HG03103 (cell line): ENCODE measurements around the gene MAOA.
A peak's percentile ranks its signal among the peaks of the same experiment; 100 is the strongest.
"Not testable (repeated sequence)": the region's sequence is repeated elsewhere in the genome, so short reads cannot be mapped to it uniquely, and the experiment has no call there.

Experiments
- ATAC-seq: cut with Tn5 transposase; IDR thresholded peaks from one replicate; pipeline ENCODE4 v1.9.1; 2021; ENCODE audit warnings: low read depth; ENCODE audit not compliant: unreplicated experiment

MAOA gene

DNA sequence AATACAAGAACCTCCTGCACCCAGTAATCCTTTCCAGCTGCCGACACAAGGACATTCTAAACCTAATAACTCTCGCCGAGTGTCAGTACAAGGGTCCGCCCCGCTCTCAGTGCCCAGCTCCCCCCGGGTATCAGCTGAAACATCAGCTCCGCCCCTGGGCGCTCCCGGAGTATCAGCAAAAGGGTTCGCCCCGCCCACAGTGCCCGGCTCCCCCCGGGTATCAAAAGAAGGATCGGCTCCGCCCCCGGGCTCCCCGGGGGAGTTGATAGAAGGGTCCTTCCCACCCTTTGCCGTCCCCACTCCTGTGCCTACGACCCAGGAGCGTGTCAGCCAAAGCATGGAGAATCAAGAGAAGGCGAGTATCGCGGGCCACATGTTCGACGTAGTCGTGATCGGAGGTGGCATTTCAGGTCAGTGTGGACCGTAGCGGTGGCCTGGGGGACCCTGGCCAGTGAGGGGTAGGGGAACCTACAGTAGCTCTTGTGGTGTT is at the start of gene MAOA:
MAOA (plus strand) TSS at position 295 of the 490 bp plus-strand sequence; CDS start at position 338, 43 bp downstream.
- ATAC-seq, result no peak

GRCh38 chrX:43612400-43612799 is 43.7 kb upstream of the MAOA start:
- ATAC-seq, result no peak

DNA sequence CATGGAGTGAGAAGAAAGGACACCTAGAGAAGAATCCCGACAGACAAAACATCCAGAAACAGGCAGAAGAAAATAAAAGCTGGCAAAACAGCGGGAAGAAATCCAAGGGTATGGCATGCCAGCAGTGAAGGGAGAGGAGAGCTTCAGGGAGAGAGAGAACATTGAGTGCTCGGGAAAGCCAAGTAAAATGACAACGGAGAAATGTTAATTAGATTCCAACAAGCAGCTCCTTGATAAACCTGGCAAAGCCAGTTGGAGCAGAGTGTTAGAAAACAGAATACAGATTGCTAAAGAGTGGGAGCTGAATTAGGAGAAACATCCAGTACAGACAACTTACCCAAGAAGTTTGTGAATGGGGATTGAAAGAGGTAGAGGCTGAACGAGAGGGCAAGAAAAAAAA is 40.4 kb upstream of the MAOA start:
- no peak for ATAC-seq

DNA sequence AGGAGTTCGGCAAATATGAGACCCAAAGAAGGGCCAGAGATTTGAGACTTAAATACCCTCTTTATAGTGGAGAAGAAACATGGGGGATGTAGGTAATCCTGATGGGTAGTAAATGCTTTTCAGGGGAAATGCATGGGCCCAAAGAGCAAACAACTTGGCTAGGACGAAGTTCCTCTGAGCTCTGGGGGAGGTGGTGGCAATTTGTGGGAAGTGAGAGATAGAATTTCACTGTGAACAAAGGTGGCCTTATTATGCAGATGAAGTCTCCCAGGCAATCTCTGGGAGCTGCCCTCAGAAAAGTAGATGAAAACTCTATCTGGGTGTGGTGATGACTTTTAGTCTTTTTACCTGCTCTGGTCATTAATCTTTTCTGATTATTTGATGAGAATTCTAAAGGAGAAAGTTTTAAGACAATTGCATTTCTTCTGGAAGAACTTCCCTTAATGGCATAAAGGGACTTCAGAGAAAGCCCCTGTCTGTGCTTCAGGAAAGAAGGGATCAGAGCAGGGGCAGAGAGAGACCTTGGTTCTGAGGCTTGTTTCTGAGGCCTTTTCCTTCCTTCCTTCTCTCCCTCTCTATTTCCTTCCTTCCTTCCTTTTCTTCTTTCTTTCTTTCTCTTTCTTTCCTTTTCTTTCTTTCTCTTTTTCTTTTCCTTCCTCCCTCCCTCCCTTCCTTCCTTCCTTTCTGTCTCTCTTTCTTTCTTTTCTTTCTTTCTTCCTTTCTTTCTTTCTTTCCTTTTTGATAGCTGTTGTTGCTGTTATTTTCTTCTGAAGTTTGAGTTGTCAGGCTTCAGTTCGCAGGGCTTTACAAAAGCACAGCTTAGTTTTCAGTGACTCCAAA is 37.5 kb upstream of the MAOA start:
- ATAC-seq, result no peak

GRCh38 chrX:43619861-43620260 is 36.2 kb upstream of the MAOA start:
- ATAC-seq, result not testable (repeated sequence)

GRCh38 chrX:43627147-43627546 is 29.0 kb upstream of the MAOA start:
- ATAC-seq, result no peak

DNA sequence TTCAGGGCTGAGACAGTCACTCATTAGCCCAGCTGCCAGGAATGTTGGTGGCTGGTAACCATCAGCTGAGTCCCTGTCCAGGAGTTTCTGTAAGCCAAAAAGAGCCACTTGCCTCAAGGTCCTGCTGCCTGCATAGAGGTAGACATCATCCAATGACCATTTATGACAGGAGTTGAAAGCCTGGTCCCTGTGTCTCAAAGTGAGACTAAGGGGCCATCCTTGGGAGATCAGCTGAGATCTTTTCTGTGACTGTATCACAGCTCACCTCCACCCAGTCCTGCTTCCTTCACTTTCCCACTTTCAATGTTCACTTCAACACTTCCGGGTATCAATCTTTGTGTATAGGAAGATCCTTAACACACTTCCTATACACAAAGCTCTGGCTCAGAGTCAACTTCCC is 28.4 kb upstream of the MAOA start:
- no peak for ATAC-seq

- no peak for ATAC-seq
These were observed 26.9 kb upstream of the MAOA start for GRCh38 chrX:43629229-43629628.

- ATAC-seq, result no peak
These were observed 24.3 kb upstream of the MAOA start for GRCh38 chrX:43631841-43632240.

- no peak for ATAC-seq
These were observed 23.0 kb upstream of the MAOA start for GRCh38 chrX:43633081-43633480.

DNA sequence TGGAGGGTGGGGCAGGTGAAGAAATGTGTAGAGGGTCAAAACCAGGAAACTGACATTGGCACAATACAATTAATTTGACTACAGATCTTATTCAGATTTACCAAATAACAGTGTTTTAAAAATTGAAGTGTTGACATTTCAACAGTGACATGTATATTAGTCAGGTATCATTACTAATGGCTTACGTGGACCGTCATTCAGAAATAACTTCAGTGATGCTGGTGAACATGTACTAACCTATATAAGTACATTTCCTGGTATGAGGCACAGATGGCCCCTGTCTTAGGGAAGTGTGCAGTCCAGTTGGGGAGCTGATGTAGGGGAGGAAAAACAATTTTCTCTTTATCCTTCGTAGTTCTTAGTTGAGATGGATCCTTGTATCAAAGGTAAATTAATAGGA is 22.3 kb upstream of the MAOA start:
- ATAC-seq, result no peak

DNA sequence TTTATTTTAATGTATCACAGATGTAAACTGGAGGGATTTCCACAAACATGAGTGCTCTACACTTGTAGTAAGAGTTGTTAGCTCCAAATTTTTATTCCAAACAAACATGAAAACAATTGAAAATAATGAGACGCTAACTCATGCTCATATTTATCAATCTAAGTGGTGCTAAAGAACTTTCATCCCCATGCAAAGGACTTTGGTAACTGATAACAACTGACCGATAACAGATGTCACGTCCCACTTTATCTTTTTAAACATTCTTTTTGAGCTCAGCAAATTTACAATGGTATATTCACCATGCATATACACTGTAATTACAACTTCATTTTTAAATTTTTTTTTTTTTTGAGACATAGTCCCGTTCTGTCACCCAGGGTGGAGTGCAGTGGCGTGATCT is 15.6 kb upstream of the MAOA start:
- no peak for ATAC-seq

DNA sequence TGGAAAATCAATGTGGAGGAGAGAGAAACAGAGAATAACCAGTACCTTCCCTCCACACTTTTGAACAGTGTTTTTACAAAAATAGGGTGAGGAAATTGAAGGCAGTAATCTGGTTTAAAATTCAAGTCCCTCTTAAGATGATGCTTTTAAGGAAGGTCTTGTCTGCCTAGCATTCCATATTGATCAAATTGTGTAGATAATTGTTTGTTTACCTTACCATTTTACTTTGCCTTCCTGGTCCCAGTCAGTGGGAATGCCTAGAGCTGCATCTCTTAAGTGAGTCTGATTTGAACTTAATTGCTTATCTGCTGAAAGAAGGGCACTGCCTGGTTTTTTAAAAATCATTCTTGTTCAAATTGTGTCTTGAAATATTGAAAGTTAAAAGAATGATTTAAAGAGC is 14.4 kb upstream of the MAOA start:
- ATAC-seq, result no peak

- no peak for ATAC-seq
These were observed 12.9 kb upstream of the MAOA start for GRCh38 chrX:43643201-43643600.

- ATAC-seq, result no peak
These were observed 12.4 kb upstream of the MAOA start for GRCh38 chrX:43643662-43644061.

- no peak for ATAC-seq
These were observed 11.9 kb upstream of the MAOA start for GRCh38 chrX:43644124-43644701.

GRCh38 chrX:43646800-43647199 is 9.3 kb upstream of the MAOA start:
- no peak for ATAC-seq

GRCh38 chrX:43654431-43655150 is 1.5 kb upstream of the MAOA start:
- peak; percentile 97 for ATAC-seq

DNA sequence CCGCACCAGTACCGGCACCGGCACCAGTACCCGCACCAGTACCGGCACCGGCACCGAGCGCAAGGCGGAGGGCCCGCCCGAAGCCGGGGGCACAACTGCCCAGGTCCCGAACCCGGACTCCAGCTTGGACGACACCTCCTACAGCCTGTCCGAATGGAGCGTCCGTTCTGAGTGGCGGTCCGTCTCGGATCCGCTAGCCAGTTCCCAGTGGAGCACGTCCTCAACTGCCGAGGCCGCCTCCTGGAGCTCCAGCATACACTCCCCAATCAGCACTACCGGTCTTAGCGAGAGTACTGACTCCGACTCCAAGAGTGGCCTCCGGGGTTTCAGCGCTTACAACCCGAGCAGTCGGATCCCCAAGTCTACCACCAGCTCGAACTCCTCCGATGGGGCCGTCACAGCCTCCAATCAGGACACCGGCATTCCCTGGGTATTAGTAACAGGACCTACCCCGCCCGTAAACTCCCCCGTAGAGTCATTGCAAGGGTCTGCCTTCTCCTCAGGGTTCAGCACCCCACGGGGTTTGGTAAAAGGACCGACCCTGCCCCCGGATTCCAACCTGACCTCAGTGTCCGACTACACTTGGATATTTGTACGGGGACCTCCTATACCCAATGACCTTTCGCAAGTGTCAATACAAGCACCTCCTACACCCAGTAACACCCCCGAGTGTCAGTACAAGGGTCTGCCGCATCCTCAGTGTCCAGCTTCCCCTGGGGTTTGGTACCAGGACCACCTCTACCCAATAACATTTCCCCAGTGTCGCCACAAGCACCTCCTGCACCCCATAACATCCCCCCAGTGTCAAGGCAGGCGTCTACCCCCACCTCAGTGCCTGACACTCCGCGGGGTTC is 721 bp upstream of the MAOA start:
- ATAC-seq, result no peak

DNA sequence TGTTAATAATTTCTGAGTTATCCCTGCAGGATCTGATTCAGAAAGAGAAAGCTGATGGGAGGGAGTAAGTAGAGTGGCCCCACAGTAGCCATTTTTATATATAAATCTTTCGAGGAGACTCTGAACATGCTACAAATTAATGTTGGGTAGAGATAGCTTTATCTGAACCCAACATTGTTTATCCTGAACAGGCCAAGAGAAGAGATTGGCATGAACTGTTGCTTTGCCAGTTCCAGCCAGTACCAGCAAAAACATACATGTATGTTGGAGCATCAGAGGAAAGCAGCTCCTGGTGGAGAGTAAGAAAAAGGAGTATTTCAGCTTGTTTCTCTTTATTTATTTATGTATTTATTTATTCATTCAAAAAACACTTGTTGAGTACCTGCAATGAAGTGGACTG is 1.6 kb downstream of the MAOA start:
- no peak for ATAC-seq
